Fibroblast of lung (primary cell): ENCODE measurements around the gene CAMTA1. TPM values are rescaled to one million over a fixed set of nuclear protein-coding genes. Genes with fewer than 3 reads are reported as not detected.

ENCODE experiments used
- DNase-seq, 2 donors: peaks; one replicate each; pipeline versions ENCODE4 v3.0.0 to v3.0.0-alpha.2; 2010; ENCODE audit warnings: low read depth in 2 of 2
- H2AFZ ChIP-seq: 2 replicates; pipeline ENCODE4 v1.5.1; 2012; ENCODE audit warnings: low read length, control low read depth, inconsistent platforms
- H3K27ac ChIP-seq: 2 replicates; pipeline ENCODE4 v1.5.1; 2011; ENCODE audit warnings: low read length, control low read depth; ENCODE audit not compliant: insufficient read depth
- H3K27me3 ChIP-seq: 2 replicates; pipeline ENCODE4 v1.5.1; 2011; ENCODE audit warnings: mild to moderate bottlenecking, low read length; ENCODE audit not compliant: control insufficient read depth, insufficient read depth
- H3K36me3 ChIP-seq: 2 replicates; pipeline ENCODE4 v1.5.1; 2011; ENCODE audit warnings: low read length; ENCODE audit not compliant: control insufficient read depth, insufficient read depth
- H3K4me1 ChIP-seq: 2 replicates; pipeline ENCODE4 v1.5.1; 2011; ENCODE audit warnings: low read length; ENCODE audit not compliant: control insufficient read depth, insufficient read depth; ENCODE audit errors: extremely low read depth
- H3K4me2 ChIP-seq: 2 replicates; pipeline ENCODE4 v1.5.1; 2011; ENCODE audit warnings: low read length, control low read depth; ENCODE audit not compliant: insufficient read depth; ENCODE audit errors: extremely low read depth
- H3K4me3 ChIP-seq, 4 experiments: fragments of 200-600 bp in 1 of 4; sonication (generic) in 1 of 4; replicated peaks in 1 of 4; 2 replicates each; pipeline ENCODE4 v1.5.1; 2011 to 2016; ENCODE audit warnings: low read length in 4 of 4, low read depth in 3 of 4, mild to moderate bottlenecking in 3 of 4, control low read depth in 2 of 4, inconsistent platforms in 1 of 4, mixed read lengths in 1 of 4; ENCODE audit not compliant: insufficient read depth in 1 of 4; ENCODE audit errors: control extremely low read depth in 1 of 4
- H3K79me2 ChIP-seq: 2 replicates; pipeline ENCODE4 v1.5.1; 2012; ENCODE audit warnings: mild to moderate bottlenecking, low read length, inconsistent platforms; ENCODE audit not compliant: control insufficient read depth, insufficient read depth
- H3K9ac ChIP-seq: 2 replicates; pipeline ENCODE4 v1.5.1; 2011; ENCODE audit warnings: mild to moderate bottlenecking, low read length, control low read depth; ENCODE audit not compliant: insufficient read depth
- H3K9me3 ChIP-seq: 2 replicates; pipeline ENCODE4 v1.5.1; 2012; ENCODE audit warnings: low read depth, low read length; ENCODE audit not compliant: control insufficient read depth, insufficient read depth
- H4K20me1 ChIP-seq: 2 replicates; pipeline ENCODE4 v1.5.1; 2011; ENCODE audit warnings: low read length; ENCODE audit not compliant: control insufficient read depth, insufficient read depth; ENCODE audit errors: extremely low read depth
- EZH2 ChIP-seq: IDR thresholded peaks from 2 replicates; pipeline ENCODE4 v1.5.1; 2012; ENCODE audit warnings: low read length, control low read depth, mild to moderate bottlenecking; ENCODE audit errors: missing control alignments
- polyA plus RNA-seq, 2 donors: library from polyadenylated mRNA; depleted of rRNA in 1 of 2; stranded (reverse) in 1 of 2; unstranded in 1 of 2; fragments of >200 nt; gene quantifications; 2 replicates each; pipeline ENCODE4 v1.2.1, GENCODE V29; 2011 to 2012; ENCODE audit warnings: missing spikeins in 1 of 2
- total RNA-seq: library from RNA; depleted of rRNA; stranded (reverse); fragments of >200 nt; gene quantifications from 2 replicates; pipeline ENCODE4 v1.2.1, GENCODE V29; 2014
- TF ChIP-seq, protein P1 (sequence below), 2 donors: IDR thresholded peaks in 1 of 2; conservative IDR thresholded peaks in 1 of 2; 1 replicate in 1 of 2; 2 replicates in 1 of 2; pipeline ENCODE4 v1.5.1; 2011 to 2012; ENCODE audit warnings: low read length in 2 of 2, control low read depth in 1 of 2, inconsistent platforms in 1 of 2, low read depth in 1 of 2, mild to moderate bottlenecking in 1 of 2

Gene CAMTA1
- total and polyA plus RNA-seq, 2 donors (not counting 1 experiment from before 2014, with no cell fraction given) = 47.6 to 86.0 TPM

GRCh38 chr1:6962996-6963911 lies 178.0 kb downstream of the CAMTA1 start:
- no peak overlapping the region for H3K9ac ChIP-seq
- H3K4me3 ChIP-seq = no peak overlapping the region
- no peaks in the 10 kb centered on the region for H3K4me1 ChIP-seq
- H3K36me3 ChIP-seq = no peaks in the 10 kb centered on the region
- H3K9me3 ChIP-seq = no peaks in the 10 kb centered on the region
- peak; percentile 18 to 32 for DNase-seq
- no peak overlapping the region for H3K4me2 ChIP-seq
- H3K27me3 ChIP-seq = no peaks in the 10 kb centered on the region
- TF ChIP-seq, protein P1, sequence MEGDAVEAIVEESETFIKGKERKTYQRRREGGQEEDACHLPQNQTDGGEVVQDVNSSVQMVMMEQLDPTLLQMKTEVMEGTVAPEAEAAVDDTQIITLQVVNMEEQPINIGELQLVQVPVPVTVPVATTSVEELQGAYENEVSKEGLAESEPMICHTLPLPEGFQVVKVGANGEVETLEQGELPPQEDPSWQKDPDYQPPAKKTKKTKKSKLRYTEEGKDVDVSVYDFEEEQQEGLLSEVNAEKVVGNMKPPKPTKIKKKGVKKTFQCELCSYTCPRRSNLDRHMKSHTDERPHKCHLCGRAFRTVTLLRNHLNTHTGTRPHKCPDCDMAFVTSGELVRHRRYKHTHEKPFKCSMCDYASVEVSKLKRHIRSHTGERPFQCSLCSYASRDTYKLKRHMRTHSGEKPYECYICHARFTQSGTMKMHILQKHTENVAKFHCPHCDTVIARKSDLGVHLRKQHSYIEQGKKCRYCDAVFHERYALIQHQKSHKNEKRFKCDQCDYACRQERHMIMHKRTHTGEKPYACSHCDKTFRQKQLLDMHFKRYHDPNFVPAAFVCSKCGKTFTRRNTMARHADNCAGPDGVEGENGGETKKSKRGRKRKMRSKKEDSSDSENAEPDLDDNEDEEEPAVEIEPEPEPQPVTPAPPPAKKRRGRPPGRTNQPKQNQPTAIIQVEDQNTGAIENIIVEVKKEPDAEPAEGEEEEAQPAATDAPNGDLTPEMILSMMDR (conservative IDR thresholded peaks at IDR 0.05 in 1 of 2, IDR thresholded peaks at IDR 0.05 in 1 of 2; ENCODE audit: low read depth in 1 of 2, low read length in 2 of 2) = no peak
- no peak for TF ChIP-seq EZH2
- no peaks in the 10 kb centered on the region for H3K79me2 ChIP-seq
- H3K27ac ChIP-seq = no peak overlapping the region
- H2AFZ ChIP-seq = no peak overlapping the region
- H4K20me1 ChIP-seq = no peaks in the 10 kb centered on the region

- Histone ChIP-seq H3K27ac (no peak overlapping the region), H3K36me3 (no peaks in the 10 kb centered on the region), H3K4me2 (no peak overlapping the region), H3K9ac (no peak overlapping the region), H2AFZ (no peak overlapping the region), H3K4me1 (no peaks in the 10 kb centered on the region), H3K79me2 (no peaks in the 10 kb centered on the region), H3K9me3 (no peaks in the 10 kb centered on the region), H3K27me3 (no peaks in the 10 kb centered on the region), H4K20me1 (no peaks in the 10 kb centered on the region), H3K4me3 (no peak overlapping the region)
- no peak for TF ChIP-seq EZH2
- TF ChIP-seq, protein P1 (conservative IDR thresholded peaks at IDR 0.05 in 1 of 2, IDR thresholded peaks at IDR 0.05 in 1 of 2; ENCODE audit: low read depth in 1 of 2, low read length in 2 of 2) = no peak
- no peak for DNase-seq
Measured at GRCh38 chr1:6963912-6964307, 178.7 kb downstream of the CAMTA1 start.

DNA sequence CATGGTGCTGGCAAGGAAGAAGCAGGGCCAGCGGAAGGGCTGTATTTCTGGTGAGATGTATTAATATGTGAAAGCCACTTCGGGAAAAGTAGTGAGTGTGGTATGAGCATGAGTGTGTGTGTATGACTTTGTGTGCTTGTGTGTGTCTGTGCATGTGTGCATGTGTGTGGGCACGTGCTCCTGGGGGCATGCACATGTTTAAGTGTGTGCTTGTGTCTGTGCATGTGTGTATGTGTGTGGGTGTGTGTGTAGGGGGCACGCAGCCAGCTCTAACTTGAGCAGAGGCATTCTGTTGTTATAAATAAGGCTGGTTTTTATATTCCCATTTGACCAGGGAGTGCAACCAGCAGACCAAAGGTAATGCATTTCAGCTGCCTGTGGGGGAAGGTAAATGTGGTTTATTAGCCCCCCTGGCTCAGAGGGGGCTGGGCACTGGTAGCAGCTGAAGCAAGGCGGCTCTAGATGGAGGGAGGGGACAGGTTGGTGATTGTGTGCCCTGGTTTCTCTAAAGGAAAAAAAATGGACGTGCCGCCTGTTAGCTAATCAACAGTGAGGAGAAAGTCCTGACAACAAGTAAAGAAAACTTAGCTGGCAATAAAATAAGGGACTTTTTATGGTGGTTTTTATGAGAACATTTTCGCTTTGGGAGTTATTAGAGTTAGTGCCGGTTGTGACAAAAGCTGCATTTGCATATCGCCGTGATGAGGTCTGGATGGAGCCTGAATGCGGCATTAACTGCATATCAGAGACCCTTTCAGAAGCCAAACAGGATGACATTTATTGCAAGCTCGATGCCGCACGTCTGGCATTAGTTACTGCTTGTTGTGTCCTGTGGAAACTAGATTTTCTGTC lies 180.1 kb downstream of the CAMTA1 start:
- H3K4me1 ChIP-seq = no peaks in the 10 kb centered on the region
- H3K36me3 ChIP-seq = no peaks in the 10 kb centered on the region
- H3K27me3 ChIP-seq = no peaks in the 10 kb centered on the region
- H3K4me3 ChIP-seq = no peak overlapping the region
- H3K27ac ChIP-seq = no peak overlapping the region
- H3K9ac ChIP-seq = no peak overlapping the region
- H2AFZ ChIP-seq = no peak overlapping the region
- no peaks in the 10 kb centered on the region for H3K9me3 ChIP-seq
- H3K4me2 ChIP-seq = no peak overlapping the region
- no peaks in the 10 kb centered on the region for H3K79me2 ChIP-seq
- peak in 1 of 2 donors; percentile 28 for DNase-seq
- H4K20me1 ChIP-seq = no peaks in the 10 kb centered on the region
- no peak for TF ChIP-seq EZH2
- TF ChIP-seq, protein P1 (conservative IDR thresholded peaks at IDR 0.05 in 1 of 2, IDR thresholded peaks at IDR 0.05 in 1 of 2; ENCODE audit: low read depth in 1 of 2, low read length in 2 of 2) = no peak
